HCT116 (cell line): Measurements from ENCODE around the gene FXYD6. TPM values are rescaled to one million over a fixed set of nuclear protein-coding genes. Genes with fewer than 3 reads are reported as not detected.

Experiments
- ATAC-seq: fragments of 200-7000 bp; cut with Tn5 transposase; 2 replicates; pipeline ENCODE4 v1.9.1; 2020; ENCODE audit warnings: mild to moderate bottlenecking, moderate library complexity
- BruUV-seq: library from RNA; stranded (reverse); fragments of 400-500 nt; replicated peaks from 2 replicates; lab custom pipeline; 2021; lab: Mats Ljungman, UMichigan
- CTCF ChIA-PET: fragments of 300-600 bp; sonication (Branson Sonifier 250); formaldehyde crosslinking; loops from one replicate; lab custom pipeline; 2021; ENCODE audit warnings: antibody characterized with exemption; lab: Charles Lee
- POLR2A ChIA-PET: fragments of 300-600, 350-600 bp; sonication (Branson Sonifier 250); formaldehyde crosslinking; loops from one replicate; lab custom pipeline; 2021; ENCODE audit warnings: antibody characterized with exemption; lab: Charles Lee
- RAD21 ChIA-PET, 2 experiments: fragments of 300-600 bp; sonication (Branson Sonifier 250); formaldehyde crosslinking; loops; one replicate each; lab custom pipeline; 2023; ENCODE audit warnings: low total read pairs in 2 of 2; ENCODE audit not compliant: uncharacterized antibody in 2 of 2, unreplicated experiment in 2 of 2, low non-redundant PET in 1 of 2; lab: Charles Lee
- DNase-seq: peaks from one replicate; pipeline ENCODE4 v3.0.0-alpha.2; 2010; ENCODE audit warnings: low read depth, low spot score
- H2AFZ ChIP-seq: fragments of 200-600 bp; shearing (Covaris generic), sonication (generic); 2 replicates; pipeline ENCODE4 v1.6.1; 2017; ENCODE audit warnings: low read depth, mixed run types, mixed read lengths, antibody characterized with exemption, low read length; ENCODE audit not compliant: poor library complexity, severe bottlenecking
- H3K27ac ChIP-seq: 2 replicates; pipeline ENCODE4 v1.5.1; 2012; ENCODE audit warnings: low read depth, low read length
- H3K27me3 ChIP-seq: fragments of 200-600 bp; sonication (generic); 2 replicates; pipeline ENCODE4 v1.6.1; 2016; ENCODE audit warnings: mixed run types, low read length, mixed read lengths; ENCODE audit not compliant: insufficient read depth
- H3K36me3 ChIP-seq, 2 experiments: fragments of 200-500 bp in 1 of 2; fragments of 200-600 bp in 1 of 2; sonication (Bioruptor generic) in 1 of 2; sonication (generic) in 1 of 2; 2 replicates each; pipeline versions ENCODE4 v1.5.1 to v1.6.1; 2014 to 2016; ENCODE audit warnings: low read length in 2 of 2, inconsistent platforms in 1 of 2, mixed read lengths in 1 of 2, mixed run types in 1 of 2; ENCODE audit not compliant: insufficient read depth in 2 of 2, control insufficient read depth in 1 of 2
- H3K4me1 ChIP-seq, 2 experiments: fragments of 200-600 bp in 1 of 2; sonication (generic) in 1 of 2; 2 replicates each; pipeline versions ENCODE4 v1.5.1 to v1.6.1; 2012 to 2017; ENCODE audit warnings: low read length in 2 of 2, inconsistent platforms in 1 of 2, mild to moderate bottlenecking in 1 of 2, mixed read lengths in 1 of 2, mixed run types in 1 of 2, moderate library complexity in 1 of 2; ENCODE audit not compliant: insufficient read depth in 2 of 2, control insufficient read depth in 1 of 2
- H3K4me2 ChIP-seq: fragments of 200-600 bp; sonication (generic); 2 replicates; pipeline ENCODE4 v1.6.1; 2017; ENCODE audit warnings: mixed run types, low read length, mixed read lengths
- H3K4me3 ChIP-seq, 2 experiments: fragments of 200-600 bp in 1 of 2; sonication (generic) in 1 of 2; replicated peaks in 1 of 2; 2 replicates each; pipeline ENCODE4 v1.5.1; 2011 to 2016; ENCODE audit warnings: low read length in 2 of 2, control low read depth in 1 of 2, low read depth in 1 of 2, mild to moderate bottlenecking in 1 of 2, mixed read lengths in 1 of 2, mixed run types in 1 of 2
- H3K79me2 ChIP-seq: fragments of 200-600 bp; sonication (generic); 2 replicates; pipeline ENCODE4 v1.6.1; 2017; ENCODE audit warnings: mild to moderate bottlenecking, mixed run types, low read length, moderate library complexity, mixed read lengths; ENCODE audit not compliant: insufficient read depth
- H3K9ac ChIP-seq: fragments of 200-600 bp; sonication (generic); 2 replicates; pipeline ENCODE4 v1.6.1; 2016; ENCODE audit warnings: low read length, mixed read lengths
- H3K9me2 ChIP-seq: fragments of 200-600 bp; sonication (generic), shearing (Covaris generic); 2 replicates; pipeline ENCODE4 v1.6.1; 2017; ENCODE audit warnings: mixed run types, mild to moderate bottlenecking, moderate library complexity; ENCODE audit not compliant: insufficient read depth
- H3K9me3 ChIP-seq, 2 experiments: fragments of 200-500 bp in 1 of 2; fragments of 200-600 bp in 1 of 2; sonication (Bioruptor generic) in 1 of 2; sonication (generic) in 1 of 2; 2 replicates each; pipeline ENCODE4 v1.6.1; 2014 to 2017; ENCODE audit warnings: low read length in 2 of 2, mixed read lengths in 2 of 2, inconsistent platforms in 1 of 2, low read depth in 1 of 2, mild to moderate bottlenecking in 1 of 2, mixed run types in 1 of 2, moderate library complexity in 1 of 2; ENCODE audit not compliant: control insufficient read depth in 1 of 2, insufficient read depth in 1 of 2
- H4K20me1 ChIP-seq: fragments of 200-600 bp; sonication (generic), shearing (Covaris generic); 2 replicates; pipeline ENCODE4 v1.6.1; 2017; ENCODE audit warnings: mixed run types, mild to moderate bottlenecking, moderate library complexity; ENCODE audit not compliant: insufficient read depth
- ATF3 ChIP-seq: IDR thresholded peaks from 2 replicates; pipeline ENCODE4 v1.6.1; 2012
- CBX3 ChIP-seq: IDR thresholded peaks from 2 replicates; pipeline ENCODE4 v1.6.1; 2012; ENCODE audit warnings: low read depth
- CEBPB ChIP-seq: IDR thresholded peaks from 2 replicates; pipeline ENCODE4 v1.6.1; 2012; ENCODE audit warnings: low read depth
- CTCF ChIP-seq, 3 experiments: fragments of 200-600 bp in 1 of 3; sonication (generic) in 1 of 3; IDR thresholded peaks in 2 of 3; conservative IDR thresholded peaks in 1 of 3; 2 replicates each; pipeline ENCODE4 v1.5.1; 2012 to 2017; ENCODE audit warnings: low read depth in 2 of 3, low read length in 2 of 3, antibody characterized with exemption in 1 of 3, borderline replicate concordance in 1 of 3, control low read depth in 1 of 3, mild to moderate bottlenecking in 1 of 3, mixed read lengths in 1 of 3, mixed run types in 1 of 3, moderate library complexity in 1 of 3; ENCODE audit not compliant: insufficient read depth in 1 of 3
- ELF1 ChIP-seq: IDR thresholded peaks from 2 replicates; pipeline ENCODE4 v1.6.1; 2012; ENCODE audit warnings: low read depth, borderline replicate concordance
- EZH2phosphoT487 ChIP-seq: fragments of 200-600 bp; IDR thresholded peaks from 2 replicates; pipeline ENCODE4 v1.6.1; 2018; ENCODE audit warnings: antibody characterized with exemption, borderline replicate concordance
- FOSL1 ChIP-seq: IDR thresholded peaks from 2 replicates; pipeline ENCODE4 v1.6.1; 2012; ENCODE audit warnings: low read depth
- JUND ChIP-seq: IDR thresholded peaks from 2 replicates; pipeline ENCODE4 v1.6.1; 2012
- RAD21 ChIP-seq: IDR thresholded peaks from 2 replicates; pipeline ENCODE4 v1.6.1; 2012; ENCODE audit warnings: low read depth, mild to moderate bottlenecking
- SP1 ChIP-seq: IDR thresholded peaks from 2 replicates; pipeline ENCODE4 v1.6.1; 2012; ENCODE audit warnings: low read depth
- YY1 ChIP-seq: IDR thresholded peaks from 2 replicates; pipeline ENCODE4 v1.6.1; 2011; ENCODE audit warnings: low read length, low read depth, moderate library complexity, mild to moderate bottlenecking; ENCODE audit not compliant: insufficient replicate concordance; ENCODE audit errors: extremely low read depth
- ZFX ChIP-seq: fragments of 450-650 bp; IDR thresholded peaks from 2 replicates; pipeline ENCODE4 v1.6.1; 2017
- ZNF274 ChIP-seq: fragments of 200-500 bp; sonication (Bioruptor generic); IDR thresholded peaks from 2 replicates; pipeline ENCODE4 v1.6.1; 2014; ENCODE audit warnings: mild to moderate bottlenecking, low read depth, low read length, inconsistent platforms
- intact Hi-C: fragments of 100-400 bp; cut with micrococcal nuclease; formaldehyde crosslinking; loops from 2 replicates; pipeline ENCODE4 v1.10.0; 2022
- total RNA-seq: library from RNA; stranded (reverse); gene quantifications from one replicate; pipeline ENCODE4 v1.2.1, GENCODE V29; 2021; ENCODE audit not compliant: unreplicated experiment

The FXYD6 gene
- total RNA-seq, 1 experiment from 2014 or later, result 2.5 TPM

- H3K36me3 ChIP-seq, result no peaks in the 10 kb centered on the region
- H3K27ac ChIP-seq, result no peak overlapping the region
- H3K4me2 ChIP-seq, result no peak overlapping the region
- DNase-seq (no peak), ATAC-seq (no peak)
- RAD21 ChIA-PET, result no interaction called here
- H3K27me3 ChIP-seq, result no peaks in the 10 kb centered on the region
- H3K4me3 ChIP-seq, result no peak overlapping the region
- no peak overlapping the region for H2AFZ ChIP-seq
- peaks cover 0 to 13% of the 10 kb centered on the region in 2 experiments; a peak in 1 of 4 replicates for H3K9me3 ChIP-seq
- intact Hi-C loops, result no loop called here
- no peak overlapping the region for H3K9ac ChIP-seq
- BruUV-seq, result no TSS peak
- no peaks in the 10 kb centered on the region for H4K20me1 ChIP-seq
- H3K9me2 ChIP-seq, result no peaks in the 10 kb centered on the region
- no peaks in the 10 kb centered on the region for H3K4me1 ChIP-seq
- POLR2A ChIA-PET, result no interaction called here
- no peak for TF ChIP-seq ZFX
- TF ChIP-seq CBX3, result no peak
- no peak for TF ChIP-seq RAD21
- TF ChIP-seq ZNF274, result no peak
- TF ChIP-seq ELF1, result no peak
- no peak for TF ChIP-seq YY1
- no peak for TF ChIP-seq EZH2phosphoT487
- TF ChIP-seq CTCF (IDR thresholded peaks at IDR 0.05 in 2 of 3, conservative IDR thresholded peaks at IDR 0.05 in 1 of 3; ENCODE audit: borderline replicate concordance in 1 of 3, insufficient read depth in 1 of 3, low read depth in 2 of 3, low read length in 2 of 3), result no peak
- TF ChIP-seq FOSL1, result no peak
- TF ChIP-seq CEBPB, result no peak
- no peak for TF ChIP-seq JUND
- TF ChIP-seq SP1, result no peak
- TF ChIP-seq ATF3, result no peak
- H3K79me2 ChIP-seq, result no peaks in the 10 kb centered on the region
- CTCF ChIA-PET, result no interaction called here
Observed at GRCh38 chr11:117851106-117851505, 25.4 kb downstream of the FXYD6 start.
